HFFc6 (cell line): Measurements from ENCODE around the gene PSME2. TPM values are rescaled to one million over a fixed set of nuclear protein-coding genes. Genes with fewer than 3 reads are reported as not detected.
A peak's percentile ranks its signal among the peaks of the same experiment; 100 is the strongest.

Experiments used
- DNase-seq: peaks from one replicate; pipeline ENCODE4 v3.0.0-alpha.2; 2018
- H3K27ac Mint-ChIP-seq: 2 replicates; pipeline ENCODE4 v1.8.0; 2020; ENCODE audit warnings: mild to moderate bottlenecking, mixed read lengths
- H3K27me3 Mint-ChIP-seq: 2 replicates; pipeline ENCODE4 v1.8.0; 2021; ENCODE audit warnings: mild to moderate bottlenecking, moderate library complexity, mixed read lengths; ENCODE audit not compliant: insufficient read depth
- H3K36me3 Mint-ChIP-seq: 2 replicates; pipeline ENCODE4 v1.8.0; 2021; ENCODE audit warnings: low read depth, mixed read lengths
- H3K4me1 Mint-ChIP-seq: 2 replicates; pipeline ENCODE4 v1.8.0; 2020; ENCODE audit warnings: low read depth, mixed read lengths
- H3K4me3 Mint-ChIP-seq: 2 replicates; pipeline ENCODE4 v1.8.0; 2020; ENCODE audit warnings: mild to moderate bottlenecking, moderate library complexity, mixed read lengths
- H3K9me3 Mint-ChIP-seq: 2 replicates; pipeline ENCODE4 v1.8.0; 2020; ENCODE audit warnings: mild to moderate bottlenecking, mixed read lengths
- total RNA-seq, 6 experiments: library from RNA; stranded (reverse); fragmentation: NEBNext Ultra II Directional; extraction: Animal tissue kit (Norgen Biotek cat#: 25700); gene quantifications; 2 replicates in 1 of 6; 3 replicates in 5 of 6; pipeline ENCODE4 v1.2.3, GENCODE V29; 2021
- TF ChIP-seq, protein P1 (sequence below): fragments of 200-600 bp; sonication (generic); IDR thresholded peaks from 2 replicates; pipeline ENCODE4 v1.5.0; 2021; ENCODE audit warnings: antibody characterized with exemption, mild to moderate bottlenecking

Gene PSME2
- total RNA-seq, 6 experiments from 2014 or later, result 108 to 143 (median 136) TPM

DNA sequence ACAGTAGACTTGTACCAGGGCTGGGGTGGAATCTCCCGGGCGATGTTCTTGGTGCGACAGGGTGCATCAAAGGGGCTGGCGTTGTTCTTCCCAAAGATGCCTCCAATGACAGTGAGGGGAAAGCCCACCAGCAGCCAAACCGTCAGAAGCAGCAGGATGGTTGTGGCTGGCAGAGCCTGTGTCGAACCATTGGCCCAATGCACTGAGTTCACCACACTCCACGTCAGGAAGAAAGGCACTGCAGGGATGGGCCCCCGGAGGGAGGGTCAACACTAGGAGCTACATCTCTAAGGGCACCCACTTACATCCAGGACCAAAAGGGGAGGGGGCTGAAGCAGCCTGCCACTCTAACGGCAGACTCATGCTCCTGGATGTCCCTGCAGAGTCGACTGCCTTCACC lies 44.0 kb upstream of the PSME2 start:
- DNase-seq, result no peak
- Mint-ChIP-seq H3K27me3 (no peaks in the 10 kb centered on the region; the same call in none of the 2 replicates), H3K4me1 (peaks cover 53% of the 10 kb centered on the region), H3K27ac (no peak overlapping the region; the same call in 1 of the 2 replicates), H3K9me3 (no peaks in the 10 kb centered on the region), H3K4me3 (no peak overlapping the region), H3K36me3 (peaks cover 31% of the 10 kb centered on the region)
- TF ChIP-seq, protein P1, sequence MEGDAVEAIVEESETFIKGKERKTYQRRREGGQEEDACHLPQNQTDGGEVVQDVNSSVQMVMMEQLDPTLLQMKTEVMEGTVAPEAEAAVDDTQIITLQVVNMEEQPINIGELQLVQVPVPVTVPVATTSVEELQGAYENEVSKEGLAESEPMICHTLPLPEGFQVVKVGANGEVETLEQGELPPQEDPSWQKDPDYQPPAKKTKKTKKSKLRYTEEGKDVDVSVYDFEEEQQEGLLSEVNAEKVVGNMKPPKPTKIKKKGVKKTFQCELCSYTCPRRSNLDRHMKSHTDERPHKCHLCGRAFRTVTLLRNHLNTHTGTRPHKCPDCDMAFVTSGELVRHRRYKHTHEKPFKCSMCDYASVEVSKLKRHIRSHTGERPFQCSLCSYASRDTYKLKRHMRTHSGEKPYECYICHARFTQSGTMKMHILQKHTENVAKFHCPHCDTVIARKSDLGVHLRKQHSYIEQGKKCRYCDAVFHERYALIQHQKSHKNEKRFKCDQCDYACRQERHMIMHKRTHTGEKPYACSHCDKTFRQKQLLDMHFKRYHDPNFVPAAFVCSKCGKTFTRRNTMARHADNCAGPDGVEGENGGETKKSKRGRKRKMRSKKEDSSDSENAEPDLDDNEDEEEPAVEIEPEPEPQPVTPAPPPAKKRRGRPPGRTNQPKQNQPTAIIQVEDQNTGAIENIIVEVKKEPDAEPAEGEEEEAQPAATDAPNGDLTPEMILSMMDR, result no peak

DNA sequence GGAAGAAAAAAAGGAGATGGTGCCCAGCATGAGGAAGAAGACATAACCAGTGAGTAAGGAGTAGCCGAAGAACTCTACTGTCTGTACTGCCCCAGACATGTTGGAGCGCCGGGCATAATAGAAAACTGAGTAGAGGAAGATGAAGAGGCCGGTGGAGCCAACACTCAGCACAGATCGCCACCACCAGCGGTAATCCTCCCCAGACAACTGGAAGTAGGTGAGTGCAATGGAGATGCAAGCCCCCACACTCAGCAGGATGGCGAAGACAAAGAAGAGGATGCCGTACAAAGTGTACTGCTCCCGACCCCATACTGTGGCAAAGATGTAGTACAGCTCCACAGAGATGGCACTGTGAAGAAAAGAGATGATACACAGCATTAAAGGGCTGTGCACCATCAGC lies 43.0 kb upstream of the PSME2 start:
- TF ChIP-seq, protein P1, result no peak
- Mint-ChIP-seq H3K9me3 (no peaks in the 10 kb centered on the region), H3K27me3 (no peaks in the 10 kb centered on the region; the same call in 1 of the 2 replicates), H3K36me3 (peaks cover 29% of the 10 kb centered on the region), H3K27ac (peak overlapping the region; percentile 92), H3K4me1 (peaks cover 48% of the 10 kb centered on the region), H3K4me3 (peak overlapping the region; percentile 90)
- no peak for DNase-seq

DNA sequence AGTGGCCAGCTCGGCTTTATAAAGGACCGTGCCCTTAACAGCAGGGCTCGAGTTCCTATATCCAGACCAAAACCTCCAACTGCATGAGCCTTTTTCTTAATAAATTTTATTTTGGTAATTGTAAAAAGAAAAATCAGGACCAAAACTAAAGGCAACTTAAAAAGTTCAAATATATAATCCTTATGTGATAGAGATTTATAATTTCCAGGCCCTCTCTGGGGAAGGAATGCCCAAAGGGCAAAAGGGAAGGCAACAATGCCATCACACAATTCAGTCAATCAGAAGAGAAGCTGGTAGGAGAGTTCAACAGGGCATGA lies 42.6 kb upstream of the PSME2 start:
- peak overlapping the region; percentile 90 for H3K4me3 Mint-ChIP-seq
- H3K9me3 Mint-ChIP-seq, result no peaks in the 10 kb centered on the region
- H3K4me1 Mint-ChIP-seq, result peaks cover 44% of the 10 kb centered on the region
- peaks cover 26% of the 10 kb centered on the region for H3K36me3 Mint-ChIP-seq
- H3K27me3 Mint-ChIP-seq, result peaks cover 2% of the 10 kb centered on the region
- H3K27ac Mint-ChIP-seq, result peak overlapping the region; percentile 92
- DNase-seq, result no peak
- TF ChIP-seq, protein P1, result no peak

DNA sequence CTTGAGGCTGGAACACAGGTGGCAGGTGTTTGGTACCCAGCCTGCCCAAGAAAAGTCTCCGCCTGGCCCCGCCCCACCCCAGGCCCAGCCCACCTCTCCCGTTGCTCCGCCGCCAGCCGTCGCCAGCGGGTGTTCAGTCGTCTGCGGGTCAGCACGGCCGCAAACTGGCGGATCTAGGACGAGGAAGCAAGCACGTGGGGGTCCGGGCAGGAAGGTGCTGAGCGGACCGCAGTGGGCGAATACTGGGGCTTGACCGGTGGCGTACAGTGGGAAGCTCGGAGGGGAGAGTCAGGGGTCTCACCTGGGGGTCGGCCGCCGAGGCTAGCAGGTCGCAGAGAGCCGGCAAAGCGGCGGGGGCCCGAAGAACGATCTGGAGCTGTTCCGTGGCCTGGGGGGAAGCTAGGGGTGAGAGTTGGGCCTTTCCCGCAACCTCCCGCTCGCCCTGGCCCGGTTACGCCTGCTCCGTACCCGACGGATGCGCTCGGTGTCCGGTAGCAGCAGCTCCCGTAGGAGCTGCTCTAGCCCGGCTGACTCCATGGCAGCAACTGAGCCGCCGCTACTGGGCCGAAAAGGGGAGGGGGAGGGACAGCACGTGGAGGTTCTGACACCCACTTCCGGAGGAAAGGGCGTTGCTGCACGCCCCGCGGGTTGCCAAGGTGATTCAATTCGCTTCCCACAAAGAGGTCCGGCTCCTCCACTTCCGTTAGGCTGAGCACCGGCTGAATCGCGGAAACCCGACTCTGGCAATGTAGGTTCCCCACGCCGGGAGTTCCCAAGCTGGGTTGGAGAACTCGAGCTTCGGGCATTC lies 42.0 kb upstream of the PSME2 start, which contains the start of gene IPO4:
Gene IPO4 (minus strand): TSS at position 566 of the 808 bp plus-strand sequence. CDS start 29 bp downstream, at position 537.
- H3K27me3 Mint-ChIP-seq, result peaks cover 4% of the 10 kb centered on the region
- no peaks in the 10 kb centered on the region for H3K9me3 Mint-ChIP-seq
- H3K4me3 Mint-ChIP-seq, result peak within 1 kb of the TSS; percentile 90
- peak within 1 kb of the TSS; percentile 92 for H3K27ac Mint-ChIP-seq
- peaks cover 41% of the 10 kb centered on the region for H3K4me1 Mint-ChIP-seq
- DNase-seq, result peak; percentile 97
- TF ChIP-seq, protein P1, result no peak
- H3K36me3 Mint-ChIP-seq, result peaks cover 26% of the 10 kb centered on the region

DNA sequence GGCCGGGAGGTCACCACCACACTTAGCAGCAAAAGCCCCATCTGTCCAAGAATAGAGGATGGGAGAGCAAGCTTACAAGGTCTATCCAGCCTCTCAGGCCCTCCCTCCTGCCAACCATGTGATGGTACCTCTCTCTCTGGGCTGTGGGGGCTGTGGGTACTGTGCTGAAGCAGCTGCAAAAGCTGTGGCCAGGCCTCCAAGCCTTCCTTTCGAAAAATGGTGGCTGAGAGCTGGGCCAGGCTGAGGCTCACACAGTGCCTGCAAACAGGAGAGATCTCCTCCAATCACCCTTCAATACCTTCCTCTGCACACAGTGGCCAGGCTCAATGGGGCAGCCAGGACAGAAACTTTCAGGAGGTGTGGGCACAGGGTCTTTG lies 41.1 kb upstream of the PSME2 start:
- peak overlapping the region; percentile 90 for H3K4me3 Mint-ChIP-seq
- H3K4me1 Mint-ChIP-seq, result peaks cover 35% of the 10 kb centered on the region
- TF ChIP-seq, protein P1, result no peak
- no peak for DNase-seq
- peak overlapping the region; percentile 92 for H3K27ac Mint-ChIP-seq
- peaks cover 23% of the 10 kb centered on the region for H3K36me3 Mint-ChIP-seq
- H3K9me3 Mint-ChIP-seq, result no peaks in the 10 kb centered on the region
- peaks cover 7% of the 10 kb centered on the region for H3K27me3 Mint-ChIP-seq
